GM23338 (cell line): ENCODE data around the gene MOGAT2. TPM values are rescaled to one million over a fixed set of nuclear protein-coding genes. Genes with fewer than 3 reads are reported as not detected.

Source experiments
- ATAC-seq: fragments of 200-7000 bp; cut with Tn5 transposase; 3 replicates; pipeline ENCODE4 v1.9.1; 2020
- DNase-seq: peaks from one replicate; pipeline ENCODE4 v3.0.0-alpha.2; 2015; ENCODE audit warnings: low spot score
- H2AFZ ChIP-seq: fragments of 200-600 bp; sonication (generic); 2 replicates; pipeline ENCODE4 v1.8.0; 2016; ENCODE audit warnings: antibody characterized with exemption, mild to moderate bottlenecking, moderate library complexity
- H3F3A ChIP-seq: fragments of 200-600 bp; sonication (generic); replicated peaks from 2 replicates; pipeline ENCODE4 v1.8.0; 2017; ENCODE audit warnings: antibody characterized with exemption, mixed run types, low read depth
- H3K27ac ChIP-seq: fragments of 200-600 bp; sonication (generic); 2 replicates; pipeline ENCODE4 v1.6.1; 2016; ENCODE audit warnings: low read depth
- H3K27me3 ChIP-seq: fragments of 200-600 bp; sonication (generic); 2 replicates; pipeline ENCODE4 v1.8.0; 2016; ENCODE audit warnings: mild to moderate bottlenecking, mixed run types, moderate library complexity; ENCODE audit not compliant: insufficient read depth
- H3K36me3 ChIP-seq: fragments of 200-600 bp; sonication (generic); 2 replicates; pipeline ENCODE4 v1.8.0; 2016; ENCODE audit warnings: mild to moderate bottlenecking; ENCODE audit not compliant: insufficient read depth
- H3K4me1 ChIP-seq: fragments of 200-600 bp; sonication (generic); 2 replicates; pipeline ENCODE4 v1.8.0; 2016; ENCODE audit warnings: mild to moderate bottlenecking, moderate library complexity; ENCODE audit not compliant: insufficient read depth
- H3K4me2 ChIP-seq: fragments of 200-600 bp; sonication (generic); 2 replicates; pipeline ENCODE4 v1.7.1; 2017; ENCODE audit warnings: mixed run types
- H3K4me3 ChIP-seq: fragments of 200-600 bp; sonication (generic); 2 replicates; pipeline ENCODE4 v1.6.1; 2016; ENCODE audit warnings: mixed run types
- H3K79me2 ChIP-seq: fragments of 200-600 bp; sonication (generic); replicated peaks from 2 replicates; pipeline ENCODE4 v1.8.0; 2017; ENCODE audit warnings: mild to moderate bottlenecking; ENCODE audit not compliant: insufficient read depth
- H3K9me2 ChIP-seq: fragments of 200-600 bp; sonication (generic); 2 replicates; pipeline ENCODE4 v1.8.0; 2017; ENCODE audit not compliant: insufficient read depth
- H4K20me1 ChIP-seq: fragments of 200-600 bp; sonication (generic); replicated peaks from 2 replicates; pipeline ENCODE4 v1.8.0; 2017; ENCODE audit warnings: mild to moderate bottlenecking; ENCODE audit not compliant: insufficient read depth
- H3K27ac Mint-ChIP-seq: 2 replicates; pipeline ENCODE4 v1.8.0; 2020; ENCODE audit warnings: inconsistent platforms, mild to moderate bottlenecking, moderate library complexity, mixed read lengths
- H3K27me3 Mint-ChIP-seq: 3 replicates; pipeline ENCODE4 v1.8.0; 2022; ENCODE audit warnings: low read depth, mild to moderate bottlenecking, moderate library complexity, mixed read lengths, inconsistent platforms; ENCODE audit not compliant: insufficient read depth, poor library complexity
- H3K36me3 Mint-ChIP-seq: 3 replicates; pipeline ENCODE4 v1.8.0; 2021; ENCODE audit warnings: low read depth, mild to moderate bottlenecking, inconsistent platforms, moderate library complexity, mixed read lengths
- H3K4me1 Mint-ChIP-seq: 3 replicates; pipeline ENCODE4 v1.8.0; 2020; ENCODE audit warnings: mild to moderate bottlenecking, inconsistent platforms, mixed read lengths
- H3K4me3 Mint-ChIP-seq: 3 replicates; pipeline ENCODE4 v1.8.0; 2021; ENCODE audit warnings: moderate library complexity, mild to moderate bottlenecking, inconsistent platforms, mixed read lengths
- H3K9me3 Mint-ChIP-seq: 3 replicates; pipeline ENCODE4 v1.8.0; 2020; ENCODE audit warnings: moderate library complexity, mild to moderate bottlenecking, inconsistent platforms, mixed read lengths
- CREB1 ChIP-seq: fragments of 250-450 bp; sonication (Bioruptor Pico); IDR thresholded peaks from 2 replicates; pipeline ENCODE4 v1.5.0; 2020; ENCODE audit warnings: low read depth, mild to moderate bottlenecking, moderate library complexity
- EZH2 ChIP-seq: fragments of 200-600 bp; sonication (generic); IDR thresholded peaks from one replicate; pipeline ENCODE4 v1.8.0; 2017; ENCODE audit warnings: antibody characterized with exemption, mild to moderate bottlenecking, low read depth; ENCODE audit not compliant: unreplicated experiment
- EZH2phosphoT487 ChIP-seq: fragments of 200-600 bp; sonication (generic); IDR thresholded peaks from one replicate; pipeline ENCODE4 v1.8.1; 2018; ENCODE audit warnings: antibody characterized with exemption; ENCODE audit not compliant: unreplicated experiment
- JUNB ChIP-seq: IDR thresholded peaks from one replicate; pipeline ENCODE4 v1.6.1; 2016; ENCODE audit warnings: antibody characterized with exemption; ENCODE audit not compliant: unreplicated experiment
- NANOG ChIP-seq: IDR thresholded peaks from 2 replicates; pipeline ENCODE4 v1.6.1; 2016; ENCODE audit warnings: antibody characterized with exemption, borderline replicate concordance
- POLR2AphosphoS5 ChIP-seq: IDR thresholded peaks from 2 replicates; pipeline ENCODE4 v1.6.1; 2016; ENCODE audit warnings: antibody characterized with exemption, low read depth
- STAT1 ChIP-seq: IDR thresholded peaks from one replicate; pipeline ENCODE4 v1.6.1; 2016; ENCODE audit warnings: antibody characterized with exemption; ENCODE audit not compliant: unreplicated experiment
- ZNF114 ChIP-seq: fragments of 250-450 bp; sonication (Bioruptor Pico); IDR thresholded peaks from 2 replicates; pipeline ENCODE4 v1.5.0; 2020; ENCODE audit warnings: mild to moderate bottlenecking, moderate library complexity
- ZNF331 ChIP-seq: fragments of 250-450 bp; sonication (Bioruptor Pico); IDR thresholded peaks from 2 replicates; pipeline ENCODE4 v1.5.0; 2020; ENCODE audit warnings: low read depth, mild to moderate bottlenecking, moderate library complexity
- ZNF462 ChIP-seq: fragments of 250-450 bp; sonication (Bioruptor Pico); IDR thresholded peaks from 2 replicates; pipeline ENCODE4 v1.5.0; 2020; ENCODE audit warnings: mild to moderate bottlenecking, moderate library complexity
- polyA plus RNA-seq: library from polyadenylated mRNA; unstranded; fragments of >200 nt; fragmentation: Nextera tagmentation; extraction: Ambion mirVana; gene quantifications from 2 replicates; pipeline ENCODE4 v1.2.1, GENCODE V29; 2016
- total RNA-seq: library from RNA; depleted of rRNA; stranded (reverse); fragments of >200 nt; shearing (Covaris generic); gene quantifications from 2 replicates; pipeline ENCODE4 v1.2.3, GENCODE V29; 2014
- TF ChIP-seq, protein P1 (sequence below): IDR thresholded peaks from one replicate; pipeline ENCODE4 v1.6.1; 2018; ENCODE audit warnings: antibody characterized with exemption; ENCODE audit not compliant: unreplicated experiment
- TF ChIP-seq, protein P2 (sequence below): IDR thresholded peaks from 2 replicates; pipeline ENCODE4 v1.6.1; 2016; ENCODE audit warnings: antibody characterized with exemption
- TF ChIP-seq, protein P3 (sequence below), 2 experiments: fragments of 200-600 bp in 1 of 2; sonication (generic) in 1 of 2; conservative IDR thresholded peaks; 2 replicates each; pipeline versions ENCODE4 v1.5.1 to v1.6.1; 2016 to 2017; ENCODE audit warnings: antibody characterized with exemption in 2 of 2, low read depth in 2 of 2, mild to moderate bottlenecking in 2 of 2, moderate library complexity in 1 of 2

The MOGAT2 gene
- total and polyA plus RNA-seq, 2 experiments from 2014 or later, result not detected

DNA sequence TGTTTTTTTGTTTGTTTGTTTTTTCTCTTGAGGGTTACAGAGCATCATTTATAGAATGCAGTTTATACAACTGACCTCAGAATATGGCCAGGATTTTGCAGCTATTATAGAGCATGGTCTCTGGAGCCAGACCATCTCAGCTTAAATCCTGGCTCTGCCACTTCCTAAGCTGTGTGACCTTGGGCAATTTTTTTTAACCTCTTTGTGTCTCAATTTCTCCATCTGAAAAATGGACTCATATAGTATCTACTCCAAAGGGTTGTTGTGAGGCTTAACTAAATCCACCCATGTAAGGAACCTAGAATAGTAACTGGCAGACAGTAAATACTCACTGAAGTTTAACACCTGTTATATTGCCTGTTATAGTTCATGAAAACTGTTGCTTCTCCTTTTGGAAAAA, 42.6 kb downstream of the MOGAT2 start:
- no peak overlapping the region for H3K4me3 Mint-ChIP-seq
- H3K27me3 Mint-ChIP-seq, result peaks cover 5% of the 10 kb centered on the region
- H3K27ac Mint-ChIP-seq, result no peak overlapping the region
- no peaks in the 10 kb centered on the region for H3K27me3 ChIP-seq
- H3K36me3 ChIP-seq, result no peaks in the 10 kb centered on the region
- TF ChIP-seq, protein P1, sequence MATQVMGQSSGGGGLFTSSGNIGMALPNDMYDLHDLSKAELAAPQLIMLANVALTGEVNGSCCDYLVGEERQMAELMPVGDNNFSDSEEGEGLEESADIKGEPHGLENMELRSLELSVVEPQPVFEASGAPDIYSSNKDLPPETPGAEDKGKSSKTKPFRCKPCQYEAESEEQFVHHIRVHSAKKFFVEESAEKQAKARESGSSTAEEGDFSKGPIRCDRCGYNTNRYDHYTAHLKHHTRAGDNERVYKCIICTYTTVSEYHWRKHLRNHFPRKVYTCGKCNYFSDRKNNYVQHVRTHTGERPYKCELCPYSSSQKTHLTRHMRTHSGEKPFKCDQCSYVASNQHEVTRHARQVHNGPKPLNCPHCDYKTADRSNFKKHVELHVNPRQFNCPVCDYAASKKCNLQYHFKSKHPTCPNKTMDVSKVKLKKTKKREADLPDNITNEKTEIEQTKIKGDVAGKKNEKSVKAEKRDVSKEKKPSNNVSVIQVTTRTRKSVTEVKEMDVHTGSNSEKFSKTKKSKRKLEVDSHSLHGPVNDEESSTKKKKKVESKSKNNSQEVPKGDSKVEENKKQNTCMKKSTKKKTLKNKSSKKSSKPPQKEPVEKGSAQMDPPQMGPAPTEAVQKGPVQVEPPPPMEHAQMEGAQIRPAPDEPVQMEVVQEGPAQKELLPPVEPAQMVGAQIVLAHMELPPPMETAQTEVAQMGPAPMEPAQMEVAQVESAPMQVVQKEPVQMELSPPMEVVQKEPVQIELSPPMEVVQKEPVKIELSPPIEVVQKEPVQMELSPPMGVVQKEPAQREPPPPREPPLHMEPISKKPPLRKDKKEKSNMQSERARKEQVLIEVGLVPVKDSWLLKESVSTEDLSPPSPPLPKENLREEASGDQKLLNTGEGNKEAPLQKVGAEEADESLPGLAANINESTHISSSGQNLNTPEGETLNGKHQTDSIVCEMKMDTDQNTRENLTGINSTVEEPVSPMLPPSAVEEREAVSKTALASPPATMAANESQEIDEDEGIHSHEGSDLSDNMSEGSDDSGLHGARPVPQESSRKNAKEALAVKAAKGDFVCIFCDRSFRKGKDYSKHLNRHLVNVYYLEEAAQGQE, result no peak
- TF ChIP-seq JUNB (no peak), POLR2AphosphoS5 (no peak), EZH2phosphoT487 (no peak), CREB1 (CRISPR knock-in tag) (no peak), ZNF462 (CRISPR knock-in tag) (no peak), NANOG (no peak), ZNF331 (CRISPR knock-in tag) (no peak), STAT1 (no peak), ZNF114 (CRISPR knock-in tag) (no peak), EZH2 (no peak)
- TF ChIP-seq, protein P2, sequence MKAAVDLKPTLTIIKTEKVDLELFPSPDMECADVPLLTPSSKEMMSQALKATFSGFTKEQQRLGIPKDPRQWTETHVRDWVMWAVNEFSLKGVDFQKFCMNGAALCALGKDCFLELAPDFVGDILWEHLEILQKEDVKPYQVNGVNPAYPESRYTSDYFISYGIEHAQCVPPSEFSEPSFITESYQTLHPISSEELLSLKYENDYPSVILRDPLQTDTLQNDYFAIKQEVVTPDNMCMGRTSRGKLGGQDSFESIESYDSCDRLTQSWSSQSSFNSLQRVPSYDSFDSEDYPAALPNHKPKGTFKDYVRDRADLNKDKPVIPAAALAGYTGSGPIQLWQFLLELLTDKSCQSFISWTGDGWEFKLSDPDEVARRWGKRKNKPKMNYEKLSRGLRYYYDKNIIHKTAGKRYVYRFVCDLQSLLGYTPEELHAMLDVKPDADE, result no peak
- TF ChIP-seq, protein P3, sequence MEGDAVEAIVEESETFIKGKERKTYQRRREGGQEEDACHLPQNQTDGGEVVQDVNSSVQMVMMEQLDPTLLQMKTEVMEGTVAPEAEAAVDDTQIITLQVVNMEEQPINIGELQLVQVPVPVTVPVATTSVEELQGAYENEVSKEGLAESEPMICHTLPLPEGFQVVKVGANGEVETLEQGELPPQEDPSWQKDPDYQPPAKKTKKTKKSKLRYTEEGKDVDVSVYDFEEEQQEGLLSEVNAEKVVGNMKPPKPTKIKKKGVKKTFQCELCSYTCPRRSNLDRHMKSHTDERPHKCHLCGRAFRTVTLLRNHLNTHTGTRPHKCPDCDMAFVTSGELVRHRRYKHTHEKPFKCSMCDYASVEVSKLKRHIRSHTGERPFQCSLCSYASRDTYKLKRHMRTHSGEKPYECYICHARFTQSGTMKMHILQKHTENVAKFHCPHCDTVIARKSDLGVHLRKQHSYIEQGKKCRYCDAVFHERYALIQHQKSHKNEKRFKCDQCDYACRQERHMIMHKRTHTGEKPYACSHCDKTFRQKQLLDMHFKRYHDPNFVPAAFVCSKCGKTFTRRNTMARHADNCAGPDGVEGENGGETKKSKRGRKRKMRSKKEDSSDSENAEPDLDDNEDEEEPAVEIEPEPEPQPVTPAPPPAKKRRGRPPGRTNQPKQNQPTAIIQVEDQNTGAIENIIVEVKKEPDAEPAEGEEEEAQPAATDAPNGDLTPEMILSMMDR (conservative IDR thresholded peaks at IDR 0.05; ENCODE audit: low read depth in 2 of 2), result no peak
- H3K9me2 ChIP-seq, result no peaks in the 10 kb centered on the region
- no peaks in the 10 kb centered on the region; the same call in 2 of the 3 replicates for H3K9me3 Mint-ChIP-seq
- DNase-seq, result no peak
- no peaks in the 10 kb centered on the region for H3K36me3 Mint-ChIP-seq
- H2AFZ ChIP-seq, result no peak overlapping the region
- H3K4me3 ChIP-seq, result no peak overlapping the region
- no peaks in the 10 kb centered on the region for H3F3A ChIP-seq
- H3K79me2 ChIP-seq, result no peaks in the 10 kb centered on the region
- peaks cover 9% of the 10 kb centered on the region for H3K4me1 Mint-ChIP-seq
- H4K20me1 ChIP-seq, result no peaks in the 10 kb centered on the region
- H3K4me1 ChIP-seq, result no peaks in the 10 kb centered on the region
- no peak overlapping the region for H3K27ac ChIP-seq
- no peak for ATAC-seq
- H3K4me2 ChIP-seq, result no peak overlapping the region
